MV-4-11 (cell line): ENCODE measurements around the gene ZBTB7C.

Source experiments
- DNase-seq: peaks from one replicate; lab custom pipeline; 2025; lab: John Stamatoyannopoulos, UW

The ZBTB7C gene

DNA sequence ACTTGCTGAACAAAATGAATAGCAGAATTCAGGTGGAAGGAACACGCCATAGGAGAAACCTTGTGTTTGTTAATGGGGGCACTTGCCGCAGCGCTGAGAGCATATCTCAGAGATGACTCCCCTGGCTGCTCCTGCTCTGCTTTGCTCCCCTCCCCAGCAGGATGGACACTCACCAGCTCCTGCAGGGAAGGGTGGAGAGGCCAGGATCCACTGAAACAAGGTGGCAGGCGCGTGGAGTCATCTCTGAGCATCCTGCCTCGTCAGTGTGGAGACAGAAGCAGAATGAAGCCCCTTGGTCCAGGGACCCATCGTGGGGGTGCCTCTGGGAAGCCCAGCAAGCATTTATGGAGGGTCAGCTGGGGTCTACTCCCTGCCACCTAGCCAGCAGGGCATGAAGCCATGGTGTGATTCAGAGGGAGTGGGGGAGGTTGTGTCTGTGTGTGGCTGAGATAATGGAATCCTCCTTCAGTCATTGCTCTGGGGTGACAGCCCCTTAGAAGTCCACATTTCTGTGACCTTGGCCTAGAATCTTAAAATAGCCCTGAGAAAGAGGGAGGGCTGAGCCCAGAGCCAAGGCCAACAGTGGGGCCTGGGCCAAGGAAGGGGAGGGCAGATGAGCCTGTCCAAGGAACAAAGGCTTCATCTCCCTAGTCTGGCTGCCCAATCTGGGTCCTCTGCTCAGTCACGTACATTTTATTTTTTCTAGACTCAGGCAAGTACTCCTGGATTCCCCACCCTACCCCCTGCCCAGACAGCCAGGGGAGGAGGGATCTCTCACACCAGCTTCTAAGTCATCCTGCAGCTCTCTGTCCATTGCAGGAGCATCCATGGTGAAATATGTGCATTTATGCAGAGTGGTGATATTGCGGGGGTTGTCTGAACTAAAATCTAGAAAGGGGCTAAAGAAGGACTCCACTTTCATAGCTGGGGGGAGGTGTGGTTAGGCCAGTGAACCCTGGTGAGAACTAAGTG, 215.4 kb downstream of the ZBTB7C start:
- no peak for DNase-seq

DNA sequence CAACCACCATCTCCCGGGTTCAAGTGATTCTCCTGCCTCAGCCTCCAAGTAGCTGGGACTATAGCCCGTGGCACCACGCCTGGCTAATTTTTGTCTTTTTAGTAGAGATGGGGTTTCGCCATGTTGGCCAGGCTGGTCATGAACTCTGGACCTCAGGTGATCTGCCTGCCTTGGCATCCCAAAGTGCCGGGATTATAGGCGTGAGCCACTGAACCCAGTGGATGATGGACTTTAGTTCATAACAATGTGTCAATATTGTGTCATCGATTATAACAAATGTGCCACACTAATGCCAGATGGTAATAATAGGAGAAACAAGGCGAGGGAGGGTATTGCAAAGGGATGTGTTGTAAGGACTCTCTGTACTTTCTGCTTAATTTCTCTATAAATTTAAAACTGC, 216.6 kb downstream of the ZBTB7C start:
- no peak for DNase-seq

DNA sequence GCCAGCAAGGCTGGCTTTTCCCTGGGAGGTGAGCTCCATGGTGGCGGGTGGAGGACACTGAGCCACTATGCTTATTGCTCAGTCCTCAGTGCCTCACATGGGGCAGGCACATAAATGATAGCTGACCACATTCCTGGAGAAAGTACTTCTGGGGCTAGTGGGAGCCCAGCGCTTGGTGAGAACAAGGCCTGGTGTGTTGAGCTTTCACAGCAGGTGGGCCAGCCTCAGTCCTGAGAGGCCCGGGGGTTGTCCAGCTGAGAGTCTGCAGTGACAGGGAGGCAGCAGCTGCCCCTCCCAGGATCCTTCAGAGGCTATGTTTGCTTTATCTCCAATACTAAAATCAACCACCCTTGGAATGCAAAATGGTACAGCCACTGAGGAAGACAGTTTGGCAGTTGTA, 217.7 kb downstream of the ZBTB7C start:
- DNase-seq = no peak

DNA sequence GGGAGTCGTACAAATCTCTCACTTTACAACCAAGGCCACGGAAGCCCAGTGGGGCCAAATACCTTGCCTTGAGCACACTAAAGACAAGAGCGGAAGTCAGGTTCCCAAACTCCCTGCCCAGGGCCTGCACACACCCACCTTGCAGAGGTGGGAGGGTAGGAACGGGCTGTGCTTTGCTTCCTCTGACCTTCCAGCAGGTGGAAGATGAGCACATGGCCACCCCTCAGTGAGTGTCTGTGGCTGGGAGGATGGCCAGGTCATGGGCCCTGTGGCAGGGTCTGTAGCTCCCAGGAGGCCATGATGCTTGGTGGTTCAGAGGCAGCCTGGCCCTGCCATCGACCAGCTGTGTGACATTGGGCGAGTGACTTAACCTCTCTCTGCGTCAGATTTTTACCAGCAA, 218.2 kb downstream of the ZBTB7C start:
- no peak for DNase-seq

DNA sequence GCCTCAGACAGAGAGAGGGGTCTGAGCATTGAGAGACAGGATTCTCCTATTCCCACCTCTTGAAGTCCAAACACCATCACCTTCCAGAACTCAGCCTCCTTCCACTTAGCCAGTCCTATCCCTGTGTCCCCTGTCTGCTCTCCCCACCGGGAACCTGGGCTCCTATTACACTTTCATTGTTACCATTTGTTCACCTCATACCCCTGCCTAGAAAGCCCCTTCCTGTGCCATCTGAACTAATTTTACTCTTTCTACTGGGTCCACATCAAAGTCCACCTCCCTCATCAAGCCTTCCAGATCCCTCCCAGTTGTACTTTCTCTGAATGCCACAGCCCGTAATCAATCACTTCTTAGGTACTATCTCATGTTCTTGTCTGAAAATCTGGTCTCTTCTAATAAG, 220.6 kb downstream of the ZBTB7C start:
- DNase-seq = no peak

DNA sequence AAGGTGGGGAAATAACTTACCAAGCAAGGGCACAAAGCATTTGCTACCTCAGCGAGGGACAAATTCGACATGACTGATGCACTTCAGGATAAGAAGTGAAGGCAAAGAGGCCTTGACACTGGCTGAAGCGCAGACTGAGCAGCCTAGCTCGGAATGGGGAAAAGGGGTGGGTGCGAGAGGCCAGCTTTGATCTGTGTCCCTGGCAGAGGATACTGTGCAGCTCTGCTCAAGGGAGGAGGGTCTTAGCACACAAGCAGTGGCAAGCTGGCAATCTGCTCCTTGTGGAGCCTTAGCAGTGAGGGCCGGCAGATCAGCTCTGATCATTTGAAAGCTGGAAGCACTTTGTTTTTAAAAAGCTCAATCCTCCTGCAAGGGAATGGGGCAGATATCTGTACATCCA, 222.3 kb downstream of the ZBTB7C start:
- no peak for DNase-seq

DNA sequence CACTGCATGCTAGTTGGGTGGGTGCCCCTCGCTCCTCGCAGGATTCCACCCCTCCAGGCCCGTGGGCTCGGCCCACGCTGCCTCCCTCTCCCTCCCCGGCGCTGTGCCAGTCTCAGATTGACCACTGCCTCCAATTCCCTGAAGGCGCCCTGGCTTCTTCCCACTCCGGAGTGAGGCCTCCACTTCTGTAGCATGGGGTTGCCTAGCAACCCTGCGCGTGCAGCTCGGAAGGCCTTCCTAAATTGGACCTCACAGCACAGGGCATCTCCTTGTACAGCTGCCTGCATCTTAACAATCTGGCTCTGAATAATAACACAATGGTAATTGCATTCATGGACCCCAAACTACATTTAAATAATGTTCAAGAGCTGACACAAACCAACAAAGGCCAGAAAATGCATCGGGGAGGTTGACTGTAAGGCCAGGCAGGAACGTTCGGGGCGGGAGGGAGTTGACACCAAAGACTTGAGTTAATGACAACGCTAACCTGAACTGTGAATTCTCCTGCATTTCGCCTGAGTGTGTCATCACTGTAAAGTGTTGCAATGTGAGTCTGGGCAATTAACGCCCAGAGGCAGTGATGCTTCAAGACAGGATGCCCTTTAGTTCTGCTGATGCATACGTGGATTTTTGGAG, 222.9 kb downstream of the ZBTB7C start:
- no peak for DNase-seq

DNA sequence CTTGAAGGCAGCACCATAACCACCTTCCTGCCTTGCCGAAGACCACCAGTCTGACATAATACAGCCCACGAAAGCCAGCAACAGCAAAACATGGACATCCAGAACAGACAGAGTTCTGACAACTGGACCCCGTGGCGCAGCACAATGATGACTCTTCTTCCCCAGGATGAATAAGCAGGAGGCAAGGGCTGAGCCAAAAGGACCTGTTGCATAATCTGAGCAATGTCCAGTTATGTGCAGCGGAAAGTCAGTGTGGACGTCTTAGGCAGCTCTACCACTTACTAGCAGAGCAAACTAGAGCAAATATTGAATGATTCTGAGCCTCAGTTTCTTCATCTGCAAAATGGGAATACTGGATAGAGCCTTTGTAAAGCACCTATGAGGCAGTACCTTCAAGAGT, 225.1 kb downstream of the ZBTB7C start:
- DNase-seq = no peak

DNA sequence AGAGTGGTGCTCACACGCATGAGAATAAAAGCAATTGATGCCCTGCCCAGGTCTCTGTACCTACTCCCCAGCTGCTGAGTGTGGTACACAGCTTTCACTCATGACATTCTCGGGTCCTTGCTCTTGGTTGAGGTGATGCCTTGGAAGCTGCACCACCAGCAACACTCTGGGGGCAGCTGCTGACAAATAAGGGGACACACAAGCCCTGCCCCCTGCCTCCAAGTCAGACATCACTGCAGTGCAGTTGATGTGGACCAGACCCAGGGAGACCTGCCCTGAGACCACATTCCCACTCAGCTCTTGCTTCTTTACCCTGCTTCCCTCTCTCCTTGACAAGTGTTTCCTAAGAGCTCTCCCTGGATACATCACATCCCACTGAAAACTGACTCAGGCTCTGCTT, 225.6 kb downstream of the ZBTB7C start:
- no peak for DNase-seq

DNA sequence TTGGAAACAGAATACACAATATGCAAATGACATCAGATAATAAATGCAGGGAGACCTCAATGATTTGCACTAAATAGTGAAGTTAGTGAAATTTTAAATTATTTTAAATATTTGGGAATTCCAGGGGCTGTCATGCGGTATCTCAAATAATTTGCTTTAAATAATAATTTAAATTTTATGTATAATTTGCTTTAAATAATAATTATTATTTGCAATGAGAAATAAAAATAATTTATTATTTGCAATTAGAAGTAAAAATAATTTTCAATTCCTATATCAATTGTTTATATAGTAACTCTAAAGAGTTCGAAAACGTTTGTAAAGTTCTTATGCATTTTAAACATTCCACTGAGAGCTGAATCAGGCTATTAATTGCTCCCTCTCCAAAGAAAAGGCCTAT, 226.4 kb downstream of the ZBTB7C start:
- DNase-seq = no peak

DNA sequence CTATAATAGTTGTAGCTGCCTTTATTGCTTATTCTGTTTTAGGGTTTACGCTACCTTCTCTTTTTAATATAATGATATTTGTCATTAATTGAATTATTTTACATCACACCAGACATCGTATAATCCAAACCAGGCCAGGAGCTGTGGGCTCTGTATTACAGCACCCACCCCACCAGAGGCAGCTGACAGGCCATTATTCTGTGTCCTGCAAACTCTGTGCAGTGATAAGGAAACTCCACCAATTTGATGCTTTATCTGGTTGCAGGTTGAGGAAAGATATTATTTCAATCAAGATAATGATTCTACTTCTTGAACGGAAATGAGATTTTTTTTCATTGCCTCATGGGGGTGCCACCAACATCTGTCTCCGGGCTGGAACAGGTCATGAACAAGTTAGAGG, 227.3 kb downstream of the ZBTB7C start:
- no peak for DNase-seq

DNA sequence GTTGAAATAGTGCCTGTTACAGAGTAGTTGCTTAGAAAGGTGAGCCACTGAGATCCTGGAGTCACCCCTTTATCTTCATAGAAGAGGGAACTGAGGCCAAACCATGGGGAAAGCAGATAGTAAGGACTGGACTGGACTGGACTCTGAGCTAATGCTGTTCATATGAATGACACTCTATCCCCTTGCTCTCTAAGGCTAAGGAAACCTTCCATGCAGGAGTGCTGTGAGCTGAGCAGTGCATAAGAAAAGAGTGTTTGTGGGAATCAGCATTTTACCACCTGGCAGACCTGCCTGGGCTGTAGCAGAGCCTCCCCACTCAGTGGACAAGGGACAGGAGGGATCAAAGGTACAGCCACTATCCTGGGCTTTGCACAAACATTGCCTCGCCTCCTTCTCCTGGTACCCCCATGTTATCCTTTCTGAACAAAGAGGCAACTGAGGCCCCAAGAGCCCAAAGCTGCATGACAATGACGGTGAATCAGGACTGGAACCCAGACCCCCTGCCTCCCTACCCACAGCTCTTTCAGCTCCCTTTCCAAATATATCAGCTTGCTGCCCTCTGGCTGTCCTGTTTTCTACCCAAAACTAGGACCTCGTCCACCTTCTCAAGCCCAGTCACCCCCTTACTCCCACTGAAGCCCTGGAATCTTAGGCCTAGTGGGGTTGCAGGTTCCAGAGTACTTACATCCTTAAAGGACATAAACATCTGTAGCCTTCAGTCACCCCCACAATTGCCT, 227.9 kb downstream of the ZBTB7C start:
- DNase-seq = no peak

DNA sequence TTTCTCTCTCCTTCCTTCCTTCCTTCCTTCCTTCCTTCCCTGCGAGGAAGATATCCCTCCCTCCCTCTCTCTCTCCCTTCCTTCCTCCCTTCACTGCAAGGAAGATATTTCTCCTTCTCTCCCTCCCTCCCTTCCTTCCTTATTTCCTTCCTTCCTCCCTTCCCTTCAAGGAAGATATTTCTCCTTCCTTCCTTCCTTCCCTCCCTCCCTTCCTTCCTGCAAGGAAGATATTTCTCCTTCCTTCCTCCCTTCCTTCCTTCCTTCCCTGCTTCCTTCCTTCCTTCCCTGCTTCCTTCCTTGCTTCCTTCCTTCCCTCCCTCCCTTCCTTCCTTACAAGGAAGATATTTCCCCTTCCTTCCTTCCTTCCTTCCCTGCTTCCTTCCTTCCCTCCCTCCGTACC, 229.5 kb downstream of the ZBTB7C start:
- DNase-seq = no peak

DNA sequence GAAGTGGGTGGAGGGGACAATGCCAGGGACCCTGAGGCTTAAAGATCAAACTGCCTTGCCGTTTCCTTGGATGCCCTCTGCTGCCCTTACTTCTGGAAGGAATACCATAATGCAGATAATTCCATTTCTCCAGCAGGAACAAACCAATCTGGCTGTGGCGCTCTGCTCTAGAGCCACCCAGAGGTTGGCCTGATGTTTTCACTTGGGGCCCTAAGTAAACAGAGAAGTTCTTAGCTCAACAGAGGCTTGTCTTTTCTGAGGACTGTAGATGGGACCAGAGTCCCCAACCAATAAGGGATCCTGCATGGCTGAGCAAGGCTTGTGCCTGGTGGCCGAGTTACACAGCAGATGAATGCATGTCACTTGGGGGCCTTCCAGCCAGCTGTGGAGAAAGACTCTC, 230.2 kb downstream of the ZBTB7C start:
- no peak for DNase-seq

DNA sequence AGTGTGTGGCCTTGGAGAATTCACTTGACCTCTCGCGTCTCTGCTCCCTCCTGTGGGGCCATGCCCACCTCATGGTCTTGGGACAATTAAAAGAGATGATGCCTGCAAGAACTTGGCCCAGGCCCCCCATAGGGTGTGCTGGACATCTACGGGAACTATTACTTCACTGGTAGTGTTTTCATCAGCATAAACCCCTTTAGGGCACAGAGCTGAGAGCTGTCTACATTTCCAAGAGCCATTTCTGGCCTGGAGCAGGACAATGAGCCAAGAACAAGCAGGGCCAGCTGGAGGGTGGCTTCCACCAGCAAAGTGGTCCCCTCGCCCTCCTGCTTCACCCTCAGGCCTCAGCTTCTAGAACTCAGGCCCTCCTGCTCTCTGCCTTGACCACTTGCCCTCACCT, 232.3 kb downstream of the ZBTB7C start:
- DNase-seq = no peak

DNA sequence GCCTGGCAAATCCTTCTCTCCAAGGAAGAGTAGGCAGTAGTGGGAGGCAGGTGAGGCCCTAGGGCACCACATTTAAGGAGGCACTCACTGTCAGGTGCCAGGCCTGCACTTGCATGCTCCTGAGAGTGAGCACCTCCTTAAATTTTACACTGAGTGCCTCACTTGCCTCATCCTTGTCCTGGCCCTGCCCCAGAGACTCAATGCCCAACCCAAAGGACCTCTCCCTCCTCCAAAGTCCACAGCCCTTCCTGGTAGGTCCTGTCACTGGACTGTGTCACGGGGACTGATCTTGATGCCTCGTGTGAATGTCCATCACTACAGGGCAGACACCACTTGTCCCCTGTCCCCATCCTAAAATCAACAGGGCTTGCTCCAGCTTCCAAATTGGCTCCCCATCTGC, 235.6 kb downstream of the ZBTB7C start:
- no peak for DNase-seq

DNA sequence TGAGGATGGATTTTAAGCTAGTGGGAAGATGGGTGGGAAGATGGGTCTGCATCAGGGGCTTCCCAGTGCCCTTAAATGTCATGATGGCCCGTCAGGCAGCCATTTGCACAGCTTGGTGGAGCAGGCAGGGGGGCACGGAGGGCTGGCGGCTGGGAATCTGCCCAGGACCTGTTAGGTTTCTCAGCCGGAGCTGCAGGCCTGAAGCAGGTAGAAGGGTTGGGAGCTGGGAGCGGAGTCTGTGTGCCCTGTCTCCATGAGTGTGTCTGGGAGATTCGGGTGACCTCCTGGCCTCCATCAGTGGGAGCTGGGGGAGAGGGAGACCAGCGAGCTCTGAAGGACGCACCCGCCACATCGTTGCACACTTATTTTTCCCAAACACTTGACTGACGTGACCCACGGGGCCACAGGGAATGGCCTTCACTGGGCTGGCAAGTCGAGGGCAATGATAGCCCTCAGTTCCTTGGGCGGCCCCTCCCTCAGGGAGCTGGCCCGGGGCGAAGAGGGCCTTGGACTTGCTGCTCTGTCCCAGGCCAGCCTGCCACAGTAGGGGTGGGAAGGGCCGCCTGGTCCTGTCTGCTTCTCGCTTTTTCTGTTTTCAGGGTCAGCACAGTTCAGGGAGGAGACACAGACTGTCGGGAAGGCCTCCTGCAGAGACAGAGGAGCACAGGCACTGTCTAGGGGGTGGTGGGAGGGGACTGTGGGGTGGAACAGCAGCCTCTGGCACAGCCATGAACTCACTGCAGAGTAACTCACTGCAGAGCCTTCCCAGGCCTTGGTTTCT, 236.8 kb downstream of the ZBTB7C start:
- DNase-seq = no peak

DNA sequence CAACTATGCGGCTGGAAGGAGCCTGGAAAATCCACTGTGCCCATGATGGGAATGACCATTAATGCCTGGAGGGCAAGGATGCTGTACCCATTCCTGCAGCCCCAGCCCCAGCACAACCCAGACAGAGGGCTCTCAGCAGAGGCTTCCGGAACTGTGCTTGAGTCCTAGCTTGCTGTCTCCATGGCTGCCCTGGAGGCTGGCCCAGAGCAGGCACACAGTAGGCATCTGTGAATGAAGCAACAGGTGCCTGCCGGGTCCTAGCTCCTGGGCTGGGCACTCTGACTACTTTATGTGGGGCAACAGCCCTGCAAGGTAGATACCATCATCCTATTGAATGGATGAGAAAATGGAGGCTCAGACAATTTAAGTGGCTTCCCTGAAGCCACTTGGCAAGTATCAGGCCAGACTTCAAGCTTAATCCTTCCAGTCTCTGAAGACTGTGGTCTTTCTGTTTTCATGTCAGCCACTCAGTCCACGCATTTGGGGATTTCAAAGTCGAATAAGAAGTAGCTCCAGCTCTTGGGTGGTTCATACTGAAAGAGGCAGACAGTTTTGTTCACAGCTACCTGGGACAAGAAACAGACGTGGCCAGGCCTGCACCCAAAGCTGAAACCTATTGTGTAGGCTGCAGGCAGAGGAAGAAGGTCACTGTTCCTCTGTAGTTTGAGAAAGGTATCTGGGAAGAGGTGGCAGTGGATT, 237.5 kb downstream of the ZBTB7C start:
- DNase-seq = no peak

DNA sequence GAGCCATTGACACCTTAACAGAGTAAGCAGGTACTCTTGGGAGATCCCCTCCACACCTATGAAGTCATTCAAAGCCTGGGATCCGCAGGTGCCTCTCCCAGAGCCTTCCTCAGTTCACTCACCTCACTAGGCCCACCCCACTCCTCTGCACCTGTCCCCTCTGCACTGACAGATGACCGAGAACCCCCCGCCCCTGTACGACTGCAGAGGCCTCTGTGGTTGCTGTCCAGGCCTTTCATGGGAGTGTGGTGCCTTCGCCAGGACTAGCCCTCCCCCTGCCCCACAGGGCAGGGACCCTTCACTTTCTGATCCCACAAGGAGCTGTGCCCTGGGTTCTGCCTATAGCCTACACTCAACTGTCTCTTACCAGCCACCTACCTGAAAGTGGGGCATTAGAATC, 238.5 kb downstream of the ZBTB7C start:
- no peak for DNase-seq

DNA sequence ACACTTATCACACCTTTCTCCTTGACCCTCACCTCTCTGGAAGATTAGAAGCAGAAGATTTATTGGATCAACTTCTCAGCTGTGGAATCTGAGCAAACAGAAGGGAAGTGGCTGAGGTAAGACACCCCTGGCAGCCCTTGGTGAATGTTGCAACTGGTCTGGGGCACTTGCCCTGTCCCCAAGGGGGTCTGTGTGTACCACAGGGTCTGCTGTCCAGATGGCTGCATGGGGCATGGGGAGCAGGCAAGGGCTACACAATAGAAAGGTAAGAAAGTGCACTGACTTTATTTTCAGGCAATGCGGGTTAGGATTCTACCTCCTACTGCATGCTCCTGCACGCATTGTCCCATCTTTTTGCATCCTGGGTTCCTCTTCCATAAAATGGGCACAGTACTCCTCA, 240.3 kb downstream of the ZBTB7C start:
- DNase-seq = no peak

DNA sequence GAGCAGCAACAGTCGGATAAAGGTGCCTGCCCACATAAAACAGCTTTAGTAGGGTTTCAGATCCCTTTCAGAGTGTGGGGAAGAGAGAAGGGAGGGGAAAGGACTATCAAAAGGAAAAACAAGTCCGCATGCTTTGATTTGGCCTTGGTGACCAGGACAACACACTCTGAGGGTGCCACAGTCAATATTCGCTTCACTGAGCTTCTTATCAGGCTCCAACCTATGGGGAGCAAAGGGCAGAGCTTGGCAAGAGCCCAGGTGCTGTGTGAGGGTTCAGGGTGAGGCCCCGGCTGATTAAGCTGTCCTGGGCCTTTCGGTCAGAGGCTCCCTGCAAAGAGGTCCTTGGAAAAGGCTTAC, 241.3 kb downstream of the ZBTB7C start:
- DNase-seq = no peak
